IMR-90 (cell line): ENCODE results near the gene SORCS1. TPM values are rescaled to one million over a fixed set of nuclear protein-coding genes. Genes with fewer than 3 reads are reported as not detected.

ENCODE experiments used
- ATAC-seq: fragments of 200-7000 bp; cut with Tn5 transposase; 2 replicates; pipeline ENCODE4 v1.9.1; 2020; ENCODE audit warnings: low read depth, mild to moderate bottlenecking, moderate library complexity
- BruUV-seq: library from RNA; stranded (reverse); fragments of 400-500 nt; replicated peaks from 2 replicates; lab custom pipeline; 2021; lab: Mats Ljungman, UMichigan
- CTCF ChIA-PET: fragments of 300-600 bp; formaldehyde crosslinking; extraction: SDS; loops from one replicate; lab custom pipeline; 2021; ENCODE audit warnings: antibody characterized with exemption; lab: Yijun Ruan, JAX
- POLR2A ChIA-PET: fragments of 300-600 bp; sonication (Branson Sonifier 250); formaldehyde crosslinking; loops from one replicate; lab custom pipeline; 2022; ENCODE audit warnings: antibody characterized with exemption; ENCODE audit not compliant: unreplicated experiment; lab: Charles Lee
- DNase-seq: peaks from one replicate; pipeline ENCODE4 v3.0.0; 2013
- H2AFZ ChIP-seq: replicated peaks from 2 replicates; pipeline ENCODE3; 2013; ENCODE audit warnings: low read length, mild to moderate bottlenecking; ENCODE audit not compliant: poor library complexity
- H2AK5ac ChIP-seq: 2 replicates; pipeline ENCODE4 v1.6.1; 2013; ENCODE audit warnings: low read depth, low read length, inconsistent platforms
- H2AK9ac ChIP-seq: replicated peaks from 2 replicates; pipeline ENCODE3; 2013; ENCODE audit warnings: mild to moderate bottlenecking, low read depth, low read length, moderate library complexity; ENCODE audit not compliant: poor library complexity
- H2BK120ac ChIP-seq: 2 replicates; pipeline ENCODE4 v1.6.1; 2013; ENCODE audit warnings: low read depth, low read length, inconsistent platforms
- H2BK15ac ChIP-seq: 3 replicates; pipeline ENCODE4 v1.6.1; 2013; ENCODE audit warnings: low read depth, low read length, inconsistent platforms
- H2BK20ac ChIP-seq: 2 replicates; pipeline ENCODE4 v1.6.1; 2013; ENCODE audit warnings: low read depth, mild to moderate bottlenecking, inconsistent platforms, low read length, moderate library complexity
- H2BK5ac ChIP-seq: 2 replicates; pipeline ENCODE4 v1.6.1; 2013; ENCODE audit warnings: mild to moderate bottlenecking, low read depth, low read length, inconsistent platforms; ENCODE audit not compliant: poor library complexity, severe bottlenecking
- H3K14ac ChIP-seq: replicated peaks from 2 replicates; pipeline ENCODE4 v1.6.1; 2013; ENCODE audit warnings: low read depth, low read length, inconsistent platforms
- H3K18ac ChIP-seq: 2 replicates; pipeline ENCODE4 v1.6.1; 2013; ENCODE audit warnings: low read depth, low read length, control low read depth
- H3K23ac ChIP-seq: 2 replicates; pipeline ENCODE4 v1.6.1; 2013; ENCODE audit warnings: low read depth, low read length, inconsistent platforms
- H3K27ac ChIP-seq: 2 replicates; pipeline ENCODE4 v1.5.1; 2013; ENCODE audit warnings: mild to moderate bottlenecking, control low read depth, low read length; ENCODE audit not compliant: insufficient read depth
- H3K27me3 ChIP-seq: 2 replicates; pipeline ENCODE4 v1.6.1; 2013; ENCODE audit warnings: low read length; ENCODE audit not compliant: control insufficient read depth, insufficient read depth
- H3K36me3 ChIP-seq: 2 replicates; pipeline ENCODE4 v1.6.1; 2013; ENCODE audit warnings: low read length, mixed read lengths; ENCODE audit not compliant: control insufficient read depth, insufficient read depth
- H3K4ac ChIP-seq: 2 replicates; pipeline ENCODE4 v1.6.1; 2013; ENCODE audit warnings: low read depth, low read length, inconsistent platforms
- H3K4me1 ChIP-seq: 2 replicates; pipeline ENCODE4 v1.6.1; 2013; ENCODE audit warnings: low read length, mixed read lengths; ENCODE audit not compliant: control insufficient read depth, insufficient read depth
- H3K4me2 ChIP-seq: 2 replicates; pipeline ENCODE4 v1.6.1; 2013; ENCODE audit warnings: low read depth, mild to moderate bottlenecking, control low read depth, low read length, moderate library complexity
- H3K4me3 ChIP-seq: 2 replicates; pipeline ENCODE4 v1.5.1; 2013; ENCODE audit warnings: low read depth, mild to moderate bottlenecking, control low read depth, low read length, moderate library complexity; ENCODE audit not compliant: insufficient read depth
- H3K56ac ChIP-seq: 2 replicates; pipeline ENCODE4 v1.6.1; 2013; ENCODE audit warnings: low read length, inconsistent platforms; ENCODE audit not compliant: insufficient read depth; ENCODE audit errors: extremely low read depth
- H3K79me1 ChIP-seq, 2 experiments: 2 replicates each; pipeline ENCODE4 v1.6.1; 2013; ENCODE audit warnings: low read length in 2 of 2, inconsistent platforms in 1 of 2, low read depth in 1 of 2
- H3K9ac ChIP-seq: 2 replicates; pipeline ENCODE4 v1.6.1; 2013; ENCODE audit warnings: low read depth, low read length, control low read depth
- H3K9me1 ChIP-seq: 2 replicates; pipeline ENCODE4 v1.6.1; 2013; ENCODE audit warnings: low read length, inconsistent platforms; ENCODE audit not compliant: insufficient read depth
- H3K9me3 ChIP-seq: 2 replicates; pipeline ENCODE4 v1.6.1; 2013; ENCODE audit warnings: low read length; ENCODE audit not compliant: control insufficient read depth, insufficient read depth
- H4K20me1 ChIP-seq: 2 replicates; pipeline ENCODE4 v1.6.1; 2013; ENCODE audit warnings: low read length, inconsistent platforms; ENCODE audit not compliant: insufficient read depth
- H4K5ac ChIP-seq: 2 replicates; pipeline ENCODE4 v1.6.1; 2013; ENCODE audit warnings: mild to moderate bottlenecking, low read depth, low read length, control low read depth
- H4K8ac ChIP-seq, 2 experiments: 2 replicates each; pipeline ENCODE4 v1.6.1; 2013; ENCODE audit warnings: low read depth in 2 of 2, low read length in 2 of 2, control low read depth in 1 of 2, inconsistent platforms in 1 of 2
- H4K91ac ChIP-seq: 2 replicates; pipeline ENCODE4 v1.6.1; 2013; ENCODE audit warnings: low read depth, low read length, inconsistent platforms; ENCODE audit not compliant: insufficient read depth
- BHLHE40 ChIP-seq: fragments of 150-350 bp; IDR thresholded peaks from 2 replicates; pipeline ENCODE4 v1.6.1; 2016; ENCODE audit warnings: mild to moderate bottlenecking, low read depth, low read length
- ELK1 ChIP-seq: fragments of 150-350 bp; IDR thresholded peaks from 2 replicates; pipeline ENCODE4 v1.6.1; 2016; ENCODE audit warnings: low read depth, mild to moderate bottlenecking, low read length, moderate library complexity, borderline replicate concordance
- MAFK ChIP-seq: IDR thresholded peaks from 2 replicates; pipeline ENCODE4 v1.6.1; 2012; ENCODE audit warnings: low read depth, low read length, improper control_type of control experiment
- MAZ ChIP-seq: IDR thresholded peaks from 2 replicates; pipeline ENCODE4 v1.6.1; 2012; ENCODE audit warnings: low read depth, mild to moderate bottlenecking, low read length, improper control_type of control experiment, moderate library complexity, borderline replicate concordance
- POLR2A ChIP-seq: IDR thresholded peaks from 2 replicates; pipeline ENCODE4 v1.6.1; 2012; ENCODE audit warnings: mild to moderate bottlenecking, low read depth, low read length
- RAD21 ChIP-seq: IDR thresholded peaks from 2 replicates; pipeline ENCODE4 v1.6.1; 2012; ENCODE audit warnings: low read length, improper control_type of control experiment
- RCOR1 ChIP-seq: IDR thresholded peaks from 2 replicates; pipeline ENCODE4 v1.6.1; 2012; ENCODE audit warnings: mild to moderate bottlenecking, low read length, improper control_type of control experiment; ENCODE audit not compliant: insufficient replicate concordance
- USF2 ChIP-seq: fragments of 150-350 bp; IDR thresholded peaks from 2 replicates; pipeline ENCODE4 v1.6.1; 2017; ENCODE audit warnings: mild to moderate bottlenecking, antibody characterized with exemption, low read length, low read depth
- WGBS, 2 experiments: methylation state at CpG; one replicate each; pipeline versions ENCODE4 v1.1.5 to v1.1.7; 2013; ENCODE audit warnings: missing lambda C conversion rate in 2 of 2; ENCODE audit not compliant: insufficient read length in 1 of 2; ENCODE audit errors: extremely low coverage in 2 of 2; 5-methylcytosine and 5-hydroxymethylcytosine counted together
- dilution Hi-C: fragments of 300-500 bp; cut with HindIII; formaldehyde crosslinking; loops from one replicate; pipeline ENCODE4 v1.14.3; 2018; ENCODE audit warnings: low sequenced_read_pairs; ENCODE audit not compliant: unreplicated experiment
- in situ Hi-C: fragments of 300-500 bp; cut with MboI; formaldehyde crosslinking; loops from 3 replicates; pipeline ENCODE4 v1.14.3; 2019; ENCODE audit warnings: low sequenced_read_pairs, inconsistent platforms, mixed read lengths
- intact Hi-C: fragments of 100-400 bp; cut with micrococcal nuclease; formaldehyde crosslinking; loops from 2 replicates; pipeline ENCODE4 v1.10.0; 2022
- polyA plus RNA-seq, 3 experiments: library from polyadenylated mRNA; depleted of rRNA; stranded (reverse); fragments of >200 nt; gene quantifications; 2 replicates each; pipeline ENCODE4 v1.2.3, GENCODE V29; 2012; ENCODE audit warnings: low replicate concordance in 1 of 3
- total RNA-seq: library from RNA; depleted of rRNA; stranded (reverse); fragments of >200 nt; gene quantifications from 2 replicates; pipeline ENCODE4 v1.2.3, GENCODE V29; 2012

Gene SORCS1
- total and polyA plus RNA-seq, 2 of the 4 experiments (the other 2 are of a cell fraction): under 0.01 TPM; not detected in 1

- Histone ChIP-seq H2BK20ac (no peak overlapping the region), H4K91ac (no peak overlapping the region), H2BK15ac (no peak overlapping the region), H2BK5ac (no peak overlapping the region), H2BK120ac (no peak overlapping the region; the same call in 1 of the 2 replicates), H2AFZ (no peak overlapping the region), H2AK9ac (no peak overlapping the region), H3K9ac (no peak overlapping the region), H3K27me3 (no peaks in the 10 kb centered on the region), H3K56ac (no peak overlapping the region), H3K27ac (no peak overlapping the region), H3K4me1 (peaks cover 4% of the 10 kb centered on the region), H4K20me1 (no peaks in the 10 kb centered on the region), H3K14ac (no peak overlapping the region), H3K4me2 (no peak overlapping the region), H3K23ac (no peak overlapping the region), H3K4me3 (no peak overlapping the region), H3K9me1 (0 out of 2 replicates have a peak, but pooled peaks cover 3% of the 10 kb centered on the region), H4K8ac (no peak overlapping the region), H3K36me3 (no peaks in the 10 kb centered on the region), H4K5ac (no peak overlapping the region), H3K79me1 (no peaks in the 10 kb centered on the region), H2AK5ac (no peak overlapping the region), H3K18ac (no peak overlapping the region; the same call in 1 of the 2 replicates), H3K9me3 (no peaks in the 10 kb centered on the region), H3K4ac (no peak overlapping the region; the same call in 1 of the 2 replicates)
- TF ChIP-seq RCOR1 (no peak), MAFK (no peak), USF2 (no peak), RAD21 (no peak), MAZ (no peak), BHLHE40 (no peak), POLR2A (no peak), ELK1 (no peak)
- intact Hi-C loops: no loop called here
- DNase-seq (peak; percentile 77), ATAC-seq (0 out of 2 replicates have a peak, but pooled peaks have one; percentile 41)
- ChIA-PET POLR2A (no interaction called here), CTCF (no interaction called here)
- in situ Hi-C loops: no loop called here
- BruUV-seq: no TSS peak
- WGBS, 2 experiments: no CpG with 5 or more reads among the region's 5 CpGs
- dilution Hi-C loops: no loop called here
These were observed 603.4 kb downstream of the SORCS1 start for GRCh38 chr10:106560925-106561640.
